HEK293T (cell line): ENCODE results near the gene GHRL.

Experiments
- ARNT ChIP-seq: fragments of 450-650 bp; IDR thresholded peaks from 2 replicates; pipeline ENCODE4 v1.6.1; 2017; ENCODE audit warnings: mild to moderate bottlenecking
- BHLHE40 ChIP-seq: fragments of 450-650 bp; IDR thresholded peaks from 2 replicates; pipeline ENCODE4 v1.6.1; 2016; ENCODE audit warnings: mild to moderate bottlenecking, moderate library complexity, borderline replicate concordance
- ELF4 ChIP-seq: fragments of 450-650 bp; IDR thresholded peaks from 2 replicates; pipeline ENCODE4 v1.6.1; 2017; ENCODE audit warnings: antibody characterized with exemption
- FOXA1 ChIP-seq: fragments of 450-650 bp; IDR thresholded peaks from 2 replicates; pipeline ENCODE4 v1.6.1; 2016; ENCODE audit warnings: mild to moderate bottlenecking
- FOXK2 ChIP-seq: fragments of 450-650 bp; IDR thresholded peaks from 2 replicates; pipeline ENCODE4 v1.6.1; 2016; ENCODE audit warnings: mild to moderate bottlenecking
- FOXM1 ChIP-seq: fragments of 450-650 bp; IDR thresholded peaks from 2 replicates; pipeline ENCODE4 v1.6.1; 2017; ENCODE audit warnings: mild to moderate bottlenecking, borderline replicate concordance
- HDGF ChIP-seq: fragments of 450-650 bp; IDR thresholded peaks from 2 replicates; pipeline ENCODE4 v1.6.1; 2017; ENCODE audit warnings: antibody characterized with exemption, borderline replicate concordance
- L3MBTL2 ChIP-seq: fragments of 450-650 bp; conservative IDR thresholded peaks from 2 replicates; pipeline ENCODE4 v1.6.1; 2016; ENCODE audit warnings: mild to moderate bottlenecking
- NFRKB ChIP-seq: fragments of 450-650 bp; IDR thresholded peaks from 2 replicates; pipeline ENCODE4 v1.6.1; 2016; ENCODE audit warnings: mild to moderate bottlenecking, moderate library complexity
- SP1 ChIP-seq: fragments of 450-650 bp; IDR thresholded peaks from 2 replicates; pipeline ENCODE4 v1.6.1; 2017
- SUZ12 ChIP-seq: fragments of 450-650 bp; IDR thresholded peaks from 2 replicates; pipeline ENCODE4 v1.6.1; 2016; ENCODE audit warnings: mild to moderate bottlenecking
- TARDBP ChIP-seq: fragments of 450-650 bp; IDR thresholded peaks from 2 replicates; pipeline ENCODE4 v1.6.1; 2016
- ZNF384 ChIP-seq: fragments of 450-650 bp; IDR thresholded peaks from 2 replicates; pipeline ENCODE4 v1.6.1; 2016
- TF ChIP-seq, protein P1 (sequence below): fragments of 450-650 bp; IDR thresholded peaks from 2 replicates; pipeline ENCODE4 v1.6.1; 2016

DNA sequence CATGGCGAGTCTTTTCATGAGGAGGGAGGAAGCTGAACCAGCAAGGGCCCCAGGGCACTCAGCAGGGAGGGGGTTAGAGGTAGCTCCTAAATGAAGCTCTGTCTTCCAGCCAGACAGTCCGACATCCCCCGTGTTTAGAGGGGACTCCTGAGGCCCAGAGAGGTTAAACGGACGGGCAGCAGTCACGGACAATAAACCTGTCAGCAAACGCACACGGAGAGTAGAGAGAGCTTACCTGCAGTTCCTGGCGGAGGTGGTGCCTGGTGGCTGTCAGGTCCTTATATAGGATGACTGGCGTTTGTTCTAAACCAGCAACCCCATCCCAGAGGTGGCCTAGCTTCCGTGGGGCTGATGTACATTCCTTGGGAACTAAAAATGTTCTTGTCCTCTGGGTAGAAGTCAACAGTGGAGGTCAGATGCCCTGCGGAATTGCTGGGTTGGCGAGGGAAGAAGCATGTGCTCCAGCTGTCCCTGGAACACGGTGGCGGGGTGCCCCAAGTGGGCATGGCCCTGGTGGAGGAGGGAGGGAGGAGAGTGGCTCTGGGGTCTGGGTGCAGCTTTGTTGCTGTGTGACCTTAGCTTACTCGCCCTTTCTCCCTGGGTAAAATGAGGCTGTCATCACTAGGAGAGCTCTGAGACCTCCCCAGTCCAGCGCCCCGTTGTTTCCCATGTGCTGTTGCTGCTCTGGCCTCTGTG is 2.1 kb downstream of the GHRL start:
- TF ChIP-seq FOXM1 (no peak), TARDBP (no peak), SP1 (no peak), HDGF (no peak), ELF4 (no peak), BHLHE40 (no peak), ZNF384 (no peak), FOXA1 (no peak), ARNT (no peak), SUZ12 (no peak), FOXK2 (no peak), L3MBTL2 (no peak), NFRKB (no peak)
- TF ChIP-seq, protein P1, sequence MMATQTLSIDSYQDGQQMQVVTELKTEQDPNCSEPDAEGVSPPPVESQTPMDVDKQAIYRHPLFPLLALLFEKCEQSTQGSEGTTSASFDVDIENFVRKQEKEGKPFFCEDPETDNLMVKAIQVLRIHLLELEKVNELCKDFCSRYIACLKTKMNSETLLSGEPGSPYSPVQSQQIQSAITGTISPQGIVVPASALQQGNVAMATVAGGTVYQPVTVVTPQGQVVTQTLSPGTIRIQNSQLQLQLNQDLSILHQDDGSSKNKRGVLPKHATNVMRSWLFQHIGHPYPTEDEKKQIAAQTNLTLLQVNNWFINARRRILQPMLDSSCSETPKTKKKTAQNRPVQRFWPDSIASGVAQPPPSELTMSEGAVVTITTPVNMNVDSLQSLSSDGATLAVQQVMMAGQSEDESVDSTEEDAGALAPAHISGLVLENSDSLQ, result no peak
